Thoracic aorta (tissue), 2 donors: Measurements from ENCODE around the gene GNAI2. TPM values are rescaled to one million over a fixed set of nuclear protein-coding genes. Genes with fewer than 3 reads are reported as not detected.

ENCODE experiments used
- ATAC-seq: fragments of 150-250 bp; one replicate; pipeline ENCODE4 v1.8.0; 2017; ENCODE audit warnings: low read depth; ENCODE audit not compliant: insufficient number of reproducible peaks, low FRiP score
- DNase-seq: peaks from one replicate; pipeline ENCODE4 v3.0.0-alpha.2; 2020; ENCODE audit warnings: low spot score
- H3K27ac ChIP-seq, 2 donors: fragments of 200-600 bp; sonication (generic); 1 replicate in 1 of 2; 2 replicates in 1 of 2; pipeline ENCODE4 v1.5.1; 2016; ENCODE audit warnings: mild to moderate bottlenecking in 2 of 2, moderate library complexity in 2 of 2
- H3K27me3 ChIP-seq: fragments of 200-600 bp; sonication (generic); replicated peaks from 2 replicates; pipeline ENCODE4 v1.6.0; 2016; ENCODE audit warnings: mild to moderate bottlenecking; ENCODE audit not compliant: insufficient read depth
- H3K36me3 ChIP-seq: fragments of 200-600 bp; sonication (generic); one replicate; pipeline ENCODE4 v1.5.1; 2016
- H3K4me1 ChIP-seq, 2 donors: fragments of 200-600 bp; sonication (generic); 1 replicate in 1 of 2; 2 replicates in 1 of 2; pipeline versions ENCODE4 v1.5.1 to v1.6.0; 2016; ENCODE audit warnings: low read depth in 2 of 2, mild to moderate bottlenecking in 1 of 2; ENCODE audit not compliant: control insufficient read depth in 1 of 2
- H3K4me3 ChIP-seq: fragments of 200-600 bp; sonication (generic); 2 replicates; pipeline ENCODE4 v1.5.1; 2016; ENCODE audit warnings: mild to moderate bottlenecking
- H3K9me3 ChIP-seq: fragments of 200-600 bp; sonication (generic); 2 replicates; pipeline ENCODE4 v1.5.1; 2016
- total RNA-seq, 2 donors: library from RNA; depleted of rRNA; stranded (reverse); fragments of >200 nt; gene quantifications; one replicate each; pipeline versions ENCODE4 v1.1.0 to v1.2.3, GENCODE V29; 2016
- TF ChIP-seq, protein P1 (sequence below): fragments of 200-600 bp; sonication (generic); IDR thresholded peaks from one replicate; pipeline ENCODE4 v1.5.1; 2019; ENCODE audit warnings: antibody characterized with exemption

Gene GNAI2
- total RNA-seq, 2 donors from 2014 or later: 183 to 337 TPM

DNA sequence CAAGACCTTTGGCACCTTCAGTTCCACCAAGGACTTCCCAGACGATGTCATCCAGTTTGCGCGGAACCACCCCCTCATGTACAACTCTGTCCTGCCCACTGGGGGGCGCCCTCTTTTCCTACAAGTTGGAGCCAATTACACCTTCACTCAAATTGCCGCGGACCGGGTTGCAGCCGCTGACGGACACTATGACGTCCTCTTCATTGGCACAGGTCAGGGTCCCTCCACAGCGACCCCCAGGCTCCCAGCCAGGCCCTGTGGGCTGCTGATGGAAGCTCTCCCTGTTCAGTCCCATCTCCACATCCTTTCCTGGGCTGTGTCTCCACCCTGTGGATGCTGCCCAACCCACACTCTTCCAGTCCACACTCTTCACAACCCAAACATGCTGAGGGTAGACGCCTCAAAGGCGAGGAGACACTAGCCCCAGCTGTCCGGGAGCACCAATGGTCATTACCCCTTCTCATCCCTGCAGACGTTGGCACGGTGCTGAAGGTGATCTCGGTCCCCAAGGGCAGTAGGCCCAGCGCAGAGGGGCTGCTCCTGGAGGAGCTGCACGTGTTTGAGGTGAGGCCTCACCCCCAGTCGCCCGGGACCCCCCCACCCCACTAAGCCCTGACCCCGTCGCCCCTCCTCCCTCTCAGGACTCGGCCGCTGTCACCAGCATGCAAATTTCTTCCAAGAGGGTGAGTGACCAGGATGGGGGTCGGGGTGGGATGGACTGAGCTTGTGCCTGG is 38.5 kb downstream of the GNAI2 start:
- no peak for DNase-seq
- Histone ChIP-seq H3K4me1 (peaks cover 4 to 32% of the 10 kb centered on the region in 2 donors), H3K4me3 (no peak overlapping the region)

DNA sequence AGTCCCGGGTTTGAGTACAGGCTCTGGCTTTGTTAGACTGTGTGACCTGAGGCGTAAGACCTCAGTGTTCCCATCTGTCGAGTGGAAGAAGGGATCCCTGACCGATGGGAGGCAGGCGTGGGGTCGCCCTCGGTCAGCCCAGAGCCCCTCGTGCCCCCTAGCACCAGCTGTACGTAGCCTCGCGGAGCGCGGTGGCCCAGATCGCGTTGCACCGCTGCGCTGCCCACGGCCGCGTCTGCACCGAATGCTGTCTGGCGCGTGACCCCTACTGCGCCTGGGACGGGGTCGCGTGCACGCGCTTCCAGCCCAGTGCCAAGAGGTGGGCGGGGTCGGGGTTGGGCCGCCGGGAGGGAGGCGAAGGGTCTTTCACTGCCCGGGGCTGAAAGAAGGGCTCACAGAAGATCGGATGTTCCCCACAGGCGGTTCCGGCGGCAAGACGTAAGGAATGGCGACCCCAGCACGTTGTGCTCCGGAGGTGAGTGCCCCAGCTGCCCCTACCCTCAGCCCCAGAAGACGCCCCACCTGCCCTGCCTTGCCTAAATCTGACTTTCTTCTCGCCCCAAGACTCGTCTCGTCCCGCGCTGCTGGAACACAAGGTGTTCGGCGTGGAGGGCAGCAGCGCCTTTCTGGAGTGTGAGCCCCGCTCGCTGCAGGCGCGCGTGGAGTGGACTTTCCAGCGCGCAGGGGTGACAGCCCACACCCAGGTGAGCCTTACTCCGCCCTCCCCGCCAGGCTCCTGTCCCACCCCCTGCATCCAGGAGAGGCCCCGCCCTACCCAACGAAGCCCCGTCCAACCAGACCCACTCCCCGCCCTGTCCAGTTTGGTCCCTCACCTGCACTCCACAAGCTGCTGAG is 39.4 kb downstream of the GNAI2 start:
- Histone ChIP-seq H3K27ac (no peak overlapping the region), H3K4me3 (no peak overlapping the region)
- ATAC-seq: no peak

More for the DNA sequence above, 38.5 kb downstream of the GNAI2 start:
- Histone ChIP-seq H3K9me3 (no peaks in the 10 kb centered on the region), H3K36me3 (peaks cover 6% of the 10 kb centered on the region), H3K27me3 (no peaks in the 10 kb centered on the region), H3K27ac (no peak overlapping the region)
- ATAC-seq: no peak
- TF ChIP-seq, protein P1, sequence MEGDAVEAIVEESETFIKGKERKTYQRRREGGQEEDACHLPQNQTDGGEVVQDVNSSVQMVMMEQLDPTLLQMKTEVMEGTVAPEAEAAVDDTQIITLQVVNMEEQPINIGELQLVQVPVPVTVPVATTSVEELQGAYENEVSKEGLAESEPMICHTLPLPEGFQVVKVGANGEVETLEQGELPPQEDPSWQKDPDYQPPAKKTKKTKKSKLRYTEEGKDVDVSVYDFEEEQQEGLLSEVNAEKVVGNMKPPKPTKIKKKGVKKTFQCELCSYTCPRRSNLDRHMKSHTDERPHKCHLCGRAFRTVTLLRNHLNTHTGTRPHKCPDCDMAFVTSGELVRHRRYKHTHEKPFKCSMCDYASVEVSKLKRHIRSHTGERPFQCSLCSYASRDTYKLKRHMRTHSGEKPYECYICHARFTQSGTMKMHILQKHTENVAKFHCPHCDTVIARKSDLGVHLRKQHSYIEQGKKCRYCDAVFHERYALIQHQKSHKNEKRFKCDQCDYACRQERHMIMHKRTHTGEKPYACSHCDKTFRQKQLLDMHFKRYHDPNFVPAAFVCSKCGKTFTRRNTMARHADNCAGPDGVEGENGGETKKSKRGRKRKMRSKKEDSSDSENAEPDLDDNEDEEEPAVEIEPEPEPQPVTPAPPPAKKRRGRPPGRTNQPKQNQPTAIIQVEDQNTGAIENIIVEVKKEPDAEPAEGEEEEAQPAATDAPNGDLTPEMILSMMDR: peak; percentile 59

DNA sequence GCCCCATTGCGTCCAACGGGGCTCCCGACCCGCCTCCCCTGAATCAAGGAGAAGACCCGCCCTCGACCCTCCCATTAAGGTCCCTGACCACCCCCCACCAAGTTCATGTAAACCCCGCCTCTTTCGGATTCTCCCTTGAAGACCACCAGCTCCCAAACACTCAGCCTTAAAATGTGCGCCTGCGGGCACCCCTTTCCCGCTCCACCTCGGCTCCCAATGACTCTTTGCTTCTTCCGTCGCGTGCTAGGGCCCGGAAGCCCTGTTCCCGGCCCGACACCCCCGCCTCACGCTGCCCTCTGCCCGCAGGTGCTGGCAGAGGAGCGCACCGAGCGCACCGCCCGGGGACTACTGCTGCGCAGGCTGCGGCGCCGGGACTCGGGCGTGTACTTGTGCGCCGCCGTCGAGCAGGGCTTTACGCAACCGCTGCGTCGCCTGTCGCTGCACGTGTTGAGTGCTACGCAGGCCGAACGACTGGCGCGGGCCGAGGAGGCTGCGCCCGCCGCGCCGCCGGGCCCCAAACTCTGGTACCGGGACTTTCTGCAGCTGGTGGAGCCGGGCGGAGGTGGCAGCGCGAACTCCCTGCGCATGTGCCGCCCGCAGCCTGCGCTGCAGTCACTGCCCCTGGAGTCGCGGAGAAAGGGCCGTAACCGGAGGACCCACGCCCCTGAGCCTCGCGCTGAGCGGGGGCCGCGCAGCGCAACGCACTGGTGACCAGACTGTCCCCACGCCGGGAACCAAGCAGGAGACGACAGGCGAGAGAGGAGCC is 40.2 kb downstream of the GNAI2 start:
- DNase-seq (no peak), ATAC-seq (no peak)
- Histone ChIP-seq H3K4me1 (peaks cover 4 to 20% of the 10 kb centered on the region in 2 donors), H3K4me3 (no peak overlapping the region), H3K27ac (no peak overlapping the region), H3K27me3 (no peaks in the 10 kb centered on the region), H3K36me3 (peaks cover 6% of the 10 kb centered on the region), H3K9me3 (no peaks in the 10 kb centered on the region)
- TF ChIP-seq, protein P1: no peak

More for the DNA sequence above, 39.4 kb downstream of the GNAI2 start:
- TF ChIP-seq, protein P1: no peak
- Histone ChIP-seq H3K9me3 (no peaks in the 10 kb centered on the region), H3K27me3 (no peaks in the 10 kb centered on the region), H3K36me3 (peaks cover 6% of the 10 kb centered on the region), H3K4me1 (peaks cover 4 to 25% of the 10 kb centered on the region in 2 donors)
- no peak for DNase-seq

DNA sequence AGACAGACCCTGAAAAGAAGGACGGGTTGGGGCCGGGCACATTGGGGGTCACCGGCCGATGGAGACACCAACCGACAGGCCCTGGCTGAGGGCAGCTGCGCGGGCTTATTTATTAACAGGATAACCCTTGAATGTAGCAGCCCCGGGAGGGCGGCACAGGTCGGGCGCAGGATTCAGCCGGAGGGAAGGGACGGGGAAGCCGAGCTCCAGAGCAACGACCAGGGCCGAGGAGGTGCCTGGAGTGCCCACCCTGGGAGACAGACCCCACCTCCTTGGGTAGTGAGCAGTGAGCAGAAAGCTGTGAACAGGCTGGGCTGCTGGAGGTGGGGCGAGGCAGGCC is 40.7 kb downstream of the GNAI2 start:
- Histone ChIP-seq H3K27ac (no peak overlapping the region), H3K4me3 (no peak overlapping the region), H3K36me3 (peaks cover 6% of the 10 kb centered on the region), H3K4me1 (peaks cover 4 to 20% of the 10 kb centered on the region in 2 donors), H3K27me3 (no peaks in the 10 kb centered on the region), H3K9me3 (no peaks in the 10 kb centered on the region)
- ATAC-seq (no peak), DNase-seq (no peak)
- TF ChIP-seq, protein P1: no peak
